Endothelial cell of umbilical vein (primary cell): ENCODE measurements around the gene ARMS2.

Source experiments
- EZH2 ChIP-seq: IDR thresholded peaks from 2 replicates; pipeline ENCODE4 v1.6.1; 2012; ENCODE audit warnings: borderline replicate concordance, low read depth, mild to moderate bottlenecking, moderate library complexity, low read length, inconsistent platforms; ENCODE audit not compliant: severe bottlenecking
- FOS ChIP-seq: IDR thresholded peaks from 2 replicates; pipeline ENCODE4 v1.6.1; 2011; ENCODE audit warnings: mild to moderate bottlenecking, low read length, moderate library complexity, borderline replicate concordance; ENCODE audit not compliant: insufficient read depth
- GATA2 ChIP-seq: IDR thresholded peaks from 2 replicates; pipeline ENCODE4 v1.7.0; 2011; ENCODE audit warnings: low read depth, mild to moderate bottlenecking, moderate library complexity, mixed read lengths, low read length; ENCODE audit not compliant: insufficient read length, insufficient read depth
- JUN ChIP-seq: IDR thresholded peaks from 2 replicates; pipeline ENCODE4 v1.6.1; 2011; ENCODE audit warnings: borderline replicate concordance, low read depth; ENCODE audit not compliant: insufficient read length, insufficient read depth
- MYC ChIP-seq: IDR thresholded peaks from one replicate; pipeline ENCODE4 v1.6.1; 2011; ENCODE audit warnings: mild to moderate bottlenecking, low read depth, low read length
- POLR2A ChIP-seq: IDR thresholded peaks from 2 replicates; pipeline ENCODE4 v1.6.1; 2012; ENCODE audit warnings: low read depth, mild to moderate bottlenecking, control low read depth, low read length
- POLR2AphosphoS5 ChIP-seq: IDR thresholded peaks from 2 replicates; pipeline ENCODE4 v1.6.1; 2012; ENCODE audit warnings: low read depth, mild to moderate bottlenecking, control low read depth, low read length, moderate library complexity; ENCODE audit not compliant: insufficient read depth
- TF ChIP-seq, protein P1 (sequence below), 2 donors: IDR thresholded peaks; 1 replicate in 1 of 2; 2 replicates in 1 of 2; pipeline ENCODE4 v1.5.1; 2011; ENCODE audit warnings: low read length in 2 of 2, mild to moderate bottlenecking in 2 of 2, moderate library complexity in 2 of 2, control low read depth in 1 of 2, inconsistent platforms in 1 of 2, low read depth in 1 of 2; ENCODE audit not compliant: insufficient read depth in 1 of 2; ENCODE audit errors: extremely low read depth in 1 of 2
- TF ChIP-seq, protein P2 (sequence below): IDR thresholded peaks from 2 replicates; pipeline ENCODE4 v1.6.1; 2011; ENCODE audit not compliant: insufficient read depth, insufficient read length

DNA sequence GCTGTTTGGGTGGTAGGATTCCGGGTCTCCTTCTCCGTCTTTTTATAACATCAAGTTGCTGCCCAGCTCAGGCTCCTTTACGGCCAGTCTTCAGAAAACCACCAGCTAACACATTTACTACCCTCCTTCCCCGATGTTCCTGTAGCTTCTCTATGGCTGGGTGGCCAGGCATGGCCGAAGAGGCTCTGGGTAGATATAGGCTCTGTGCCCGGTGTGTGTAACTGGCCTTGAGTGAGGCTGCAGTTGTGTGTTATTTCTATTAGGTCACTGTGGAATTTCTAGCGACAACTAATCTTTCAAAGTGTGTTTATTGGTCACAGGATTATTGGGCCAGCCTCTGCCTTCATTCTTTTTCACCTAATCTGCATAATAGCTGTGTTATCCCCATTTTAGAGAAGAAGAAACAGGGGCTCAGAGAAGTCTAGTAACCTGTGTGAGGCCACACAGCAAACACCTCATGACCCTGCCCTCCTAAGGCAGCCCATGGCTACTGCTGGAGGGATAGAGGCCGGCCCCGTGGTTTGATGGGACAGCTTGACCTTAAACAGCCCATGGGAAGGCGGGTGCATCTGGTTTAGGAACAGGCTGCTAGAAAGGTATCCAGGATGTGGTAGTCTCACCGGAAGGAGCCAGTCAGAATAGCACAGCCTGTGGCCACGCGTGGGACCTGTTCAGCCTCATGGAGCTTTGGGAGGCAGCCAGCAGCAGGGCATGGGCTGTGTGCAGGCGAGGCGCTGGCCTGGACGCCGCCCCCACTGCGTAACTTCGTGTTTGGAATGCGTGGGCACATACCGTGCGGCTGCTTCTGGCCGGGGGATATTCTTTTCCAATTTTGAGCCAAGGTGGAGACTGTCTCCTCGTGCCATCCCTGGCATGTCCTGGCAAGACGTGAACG lies 36.6 kb downstream of the ARMS2 start:
- TF ChIP-seq, protein P1, sequence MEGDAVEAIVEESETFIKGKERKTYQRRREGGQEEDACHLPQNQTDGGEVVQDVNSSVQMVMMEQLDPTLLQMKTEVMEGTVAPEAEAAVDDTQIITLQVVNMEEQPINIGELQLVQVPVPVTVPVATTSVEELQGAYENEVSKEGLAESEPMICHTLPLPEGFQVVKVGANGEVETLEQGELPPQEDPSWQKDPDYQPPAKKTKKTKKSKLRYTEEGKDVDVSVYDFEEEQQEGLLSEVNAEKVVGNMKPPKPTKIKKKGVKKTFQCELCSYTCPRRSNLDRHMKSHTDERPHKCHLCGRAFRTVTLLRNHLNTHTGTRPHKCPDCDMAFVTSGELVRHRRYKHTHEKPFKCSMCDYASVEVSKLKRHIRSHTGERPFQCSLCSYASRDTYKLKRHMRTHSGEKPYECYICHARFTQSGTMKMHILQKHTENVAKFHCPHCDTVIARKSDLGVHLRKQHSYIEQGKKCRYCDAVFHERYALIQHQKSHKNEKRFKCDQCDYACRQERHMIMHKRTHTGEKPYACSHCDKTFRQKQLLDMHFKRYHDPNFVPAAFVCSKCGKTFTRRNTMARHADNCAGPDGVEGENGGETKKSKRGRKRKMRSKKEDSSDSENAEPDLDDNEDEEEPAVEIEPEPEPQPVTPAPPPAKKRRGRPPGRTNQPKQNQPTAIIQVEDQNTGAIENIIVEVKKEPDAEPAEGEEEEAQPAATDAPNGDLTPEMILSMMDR (IDR thresholded peaks at IDR 0.05; ENCODE audit: extremely low read depth in 1 of 2, insufficient read depth in 1 of 2, low read depth in 1 of 2, low read length in 2 of 2) = no peak
- TF ChIP-seq POLR2A = no peak
- TF ChIP-seq, protein P2, sequence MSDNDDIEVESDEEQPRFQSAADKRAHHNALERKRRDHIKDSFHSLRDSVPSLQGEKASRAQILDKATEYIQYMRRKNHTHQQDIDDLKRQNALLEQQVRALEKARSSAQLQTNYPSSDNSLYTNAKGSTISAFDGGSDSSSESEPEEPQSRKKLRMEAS = no peak
- no peak for TF ChIP-seq MYC
- no peak for TF ChIP-seq EZH2
- no peak for TF ChIP-seq POLR2AphosphoS5
- no peak for TF ChIP-seq GATA2
- TF ChIP-seq JUN = no peak
- no peak for TF ChIP-seq FOS
